PC-3 (cell line): ENCODE measurements around the gene SCGB1D1. TPM values are rescaled to one million over a fixed set of nuclear protein-coding genes. Genes with fewer than 3 reads are reported as not detected.
"Not testable (repeated sequence)": the region's sequence is repeated elsewhere in the genome, so short reads cannot be mapped to it uniquely, and the experiment has no call there.

Source experiments
- ATAC-seq: fragments of 200-7000 bp; cut with Tn5 transposase; 2 replicates; pipeline ENCODE4 v1.9.1; 2020; ENCODE audit warnings: mild to moderate bottlenecking, moderate library complexity
- BruUV-seq: library from RNA; stranded (reverse); fragments of 400-500 nt; replicated peaks from 2 replicates; lab custom pipeline; 2021; lab: Mats Ljungman, UMichigan
- CTCF ChIA-PET: fragments of 300-600 bp; sonication (Branson Sonifier 250); formaldehyde crosslinking; loops from one replicate; lab custom pipeline; 2022; ENCODE audit warnings: antibody characterized with exemption; lab: Charles Lee
- POLR2A ChIA-PET: fragments of 300-600 bp; sonication (Branson Sonifier 250); formaldehyde crosslinking; loops from one replicate; lab custom pipeline; 2022; ENCODE audit warnings: antibody characterized with exemption; ENCODE audit not compliant: unreplicated experiment; lab: Charles Lee
- DNase-seq: peaks from one replicate; pipeline ENCODE4 v3.0.0-alpha.2; 2015
- H2AFZ ChIP-seq: fragments of 300-600 bp; sonication (generic); 2 replicates; pipeline ENCODE4 v1.6.0; 2016; ENCODE audit warnings: antibody characterized with exemption, low read length
- H3F3A ChIP-seq: fragments of 300-600 bp; sonication (generic); one replicate; pipeline ENCODE4 v1.6.0; 2017; ENCODE audit warnings: antibody characterized with exemption, low read length, control low read depth, mild to moderate bottlenecking; ENCODE audit not compliant: unreplicated experiment
- H3K27ac ChIP-seq: fragments of 300-600 bp; sonication (generic); 2 replicates; pipeline ENCODE4 v1.5.1; 2016; ENCODE audit warnings: mild to moderate bottlenecking, low read length
- H3K27me3 ChIP-seq: fragments of 300-600 bp; sonication (generic); 2 replicates; pipeline ENCODE4 v1.6.1; 2016; ENCODE audit warnings: low read length, mixed read lengths
- H3K36me3 ChIP-seq: fragments of 300-600 bp; sonication (generic); 2 replicates; pipeline ENCODE4 v1.6.1; 2016; ENCODE audit warnings: low read depth, mixed run types, low read length, mixed read lengths
- H3K4me1 ChIP-seq: fragments of 300-600 bp; sonication (generic); 2 replicates; pipeline ENCODE4 v1.5.1; 2016; ENCODE audit warnings: low read length; ENCODE audit not compliant: insufficient read depth
- H3K4me2 ChIP-seq: fragments of 300-600 bp; sonication (generic); 2 replicates; pipeline ENCODE4 v1.6.0; 2016; ENCODE audit warnings: low read length
- H3K4me3 ChIP-seq: fragments of 300-600 bp; sonication (generic); 2 replicates; pipeline ENCODE4 v1.5.1; 2016; ENCODE audit warnings: mild to moderate bottlenecking, low read length, mixed read lengths
- H3K79me2 ChIP-seq: fragments of 300-600 bp; sonication (generic); 2 replicates; pipeline ENCODE4 v1.6.1; 2017; ENCODE audit warnings: low read length, mixed read lengths
- H3K9ac ChIP-seq: fragments of 300-600 bp; sonication (generic); 2 replicates; pipeline ENCODE4 v1.6.0; 2016; ENCODE audit warnings: mild to moderate bottlenecking, low read length
- H3K9me2 ChIP-seq: fragments of 300-600 bp; sonication (generic); replicated peaks from 2 replicates; pipeline ENCODE4 v1.6.1; 2016; ENCODE audit warnings: mixed run types, low read length, mixed read lengths
- H3K9me3 ChIP-seq: fragments of 300-600 bp; sonication (generic); 2 replicates; pipeline ENCODE4 v1.6.1; 2016; ENCODE audit warnings: low read length, mixed read lengths
- H4K20me1 ChIP-seq: fragments of 300-600 bp; sonication (generic); 2 replicates; pipeline ENCODE4 v1.6.1; 2016; ENCODE audit warnings: low read length, mixed read lengths
- CTCF ChIP-seq: fragments of 300-600 bp; sonication (generic); conservative IDR thresholded peaks from 2 replicates; pipeline ENCODE4 v1.5.1; 2017; ENCODE audit warnings: antibody characterized with exemption, low read depth, mild to moderate bottlenecking, low read length
- EZH2 ChIP-seq: fragments of 300-600 bp; sonication (generic); IDR thresholded peaks from one replicate; pipeline ENCODE4 v1.6.1; 2017; ENCODE audit warnings: antibody characterized with exemption, mild to moderate bottlenecking, low read length; ENCODE audit not compliant: unreplicated experiment
- EZH2phosphoT487 ChIP-seq: fragments of 300-600 bp; sonication (generic); IDR thresholded peaks from 2 replicates; pipeline ENCODE4 v1.6.1; 2018; ENCODE audit warnings: mild to moderate bottlenecking, antibody characterized with exemption, low read length, borderline replicate concordance
- intact Hi-C: fragments of 100-400 bp; cut with micrococcal nuclease; formaldehyde crosslinking; loops from 2 replicates; pipeline ENCODE4 v1.9.0; 2023
- total RNA-seq: library from RNA; depleted of rRNA; stranded (reverse); fragments of >200 nt; gene quantifications from 2 replicates; pipeline ENCODE4 v1.2.3, GENCODE V29; 2014

Gene SCGB1D1
- total RNA-seq, 1 experiment from 2014 or later = not detected

GRCh38 chr11:62202910-62203309 lies 12.9 kb downstream of the SCGB1D1 start:
- CTCF ChIA-PET = no interaction called here
- no TSS peak for BruUV-seq
- H3K27me3 ChIP-seq = peaks cover 72% of the 10 kb centered on the region

GRCh38 chr11:62204430-62204829 lies 14.4 kb downstream of the SCGB1D1 start:
- Histone ChIP-seq H3K27ac (no peak overlapping the region), H3K27me3 (peaks cover 62% of the 10 kb centered on the region), H3K4me3 (no peak overlapping the region), H3K4me2 (no peak overlapping the region), H3K9me2 (no peaks in the 10 kb centered on the region), H3K79me2 (no peaks in the 10 kb centered on the region), H3F3A (no peaks in the 10 kb centered on the region), H3K9ac (no peak overlapping the region), H4K20me1 (no peaks in the 10 kb centered on the region), H3K4me1 (peaks cover 6% of the 10 kb centered on the region; the same call in 1 of the 2 replicates), H2AFZ (no peak overlapping the region), H3K36me3 (no peaks in the 10 kb centered on the region), H3K9me3 (no peaks in the 10 kb centered on the region)
- no TSS peak for BruUV-seq
- POLR2A ChIA-PET = no interaction called here
- intact Hi-C loops = loop anchor here (10.0 kb wide), 1 partner anchor 330 kb away; no protein-coding TSS in a partner anchor
- ATAC-seq (no peak), DNase-seq (no peak)
- no peak for TF ChIP-seq CTCF
- no peak for TF ChIP-seq EZH2
- no peak for TF ChIP-seq EZH2phosphoT487
- CTCF ChIA-PET = interaction anchor here (0.6 kb wide), 1 partner anchor 221 kb away, joined by 3 read pairs; no protein-coding TSS in a partner anchor

More at GRCh38 chr11:62202910-62203309, 12.9 kb downstream of the SCGB1D1 start:
- no peaks in the 10 kb centered on the region for H3F3A ChIP-seq
- H3K79me2 ChIP-seq = no peaks in the 10 kb centered on the region
- no peak overlapping the region for H2AFZ ChIP-seq
- intact Hi-C loops = loop anchor here (10.0 kb wide), 1 partner anchor 328 kb away; no protein-coding TSS in a partner anchor
- POLR2A ChIA-PET = no interaction called here
- no peaks in the 10 kb centered on the region for H3K4me1 ChIP-seq
- no peak overlapping the region for H3K4me3 ChIP-seq
- ATAC-seq (no peak), DNase-seq (no peak)
- no peaks in the 10 kb centered on the region for H4K20me1 ChIP-seq
- H3K27ac ChIP-seq = no peak overlapping the region
- no peak overlapping the region for H3K9ac ChIP-seq
- no peak overlapping the region for H3K4me2 ChIP-seq
- no peaks in the 10 kb centered on the region for H3K36me3 ChIP-seq
- H3K9me2 ChIP-seq = no peaks in the 10 kb centered on the region
- no peaks in the 10 kb centered on the region for H3K9me3 ChIP-seq
- TF ChIP-seq EZH2phosphoT487 (no peak), EZH2 (no peak), CTCF (no peak)

- H3K27ac ChIP-seq = no peak overlapping the region
- no peaks in the 10 kb centered on the region for H3K9me3 ChIP-seq
- ChIA-PET CTCF (no interaction called here), POLR2A (no interaction called here)
- intact Hi-C loops = loop anchor here (10.0 kb wide), 1 partner anchor 331 kb away; no protein-coding TSS in a partner anchor
- no peaks in the 10 kb centered on the region for H3K36me3 ChIP-seq
- H3K4me2 ChIP-seq = no peak overlapping the region
- no peaks in the 10 kb centered on the region for H3F3A ChIP-seq
- no peaks in the 10 kb centered on the region for H4K20me1 ChIP-seq
- H3K4me3 ChIP-seq = no peak overlapping the region
- H3K9me2 ChIP-seq = no peaks in the 10 kb centered on the region
- H3K79me2 ChIP-seq = no peaks in the 10 kb centered on the region
- H3K9ac ChIP-seq = no peak overlapping the region
- H3K27me3 ChIP-seq = peaks cover 52% of the 10 kb centered on the region
- no TSS peak for BruUV-seq
- H3K4me1 ChIP-seq = peaks cover 6% of the 10 kb centered on the region; the same call in 1 of the 2 replicates
- TF ChIP-seq EZH2phosphoT487 = no peak
- TF ChIP-seq EZH2 = no peak
- no peak for TF ChIP-seq CTCF
- no peak overlapping the region for H2AFZ ChIP-seq
- no peak for ATAC-seq
- no peak for DNase-seq
These were observed 15.4 kb downstream of the SCGB1D1 start for GRCh38 chr11:62205441-62205840.

- H3K9ac ChIP-seq, BruUV-seq, H3K9me3 ChIP-seq, DNase-seq, H3K4me1 ChIP-seq, H2AFZ ChIP-seq, CTCF ChIA-PET, H3K4me3 ChIP-seq, H4K20me1 ChIP-seq, H3K79me2 ChIP-seq, H3K27ac ChIP-seq, H3K4me2 ChIP-seq, H3K36me3 ChIP-seq, ATAC-seq, H3K9me2 ChIP-seq, H3F3A ChIP-seq, POLR2A ChIA-PET: not testable (repeated sequence)
- intact Hi-C loops = loop anchor here (10.0 kb wide), 1 partner anchor 332 kb away; no protein-coding TSS in a partner anchor
- H3K27me3 ChIP-seq = peaks cover 42% of the 10 kb centered on the region
These were observed 16.5 kb downstream of the SCGB1D1 start for GRCh38 chr11:62206276-62207066.
